ENCODE results near the gene DBP.

Gene DBP

GRCh38 chr19:48627201-48627864, 9.8 kb downstream of the DBP start:
- peak; percentile 56 for DNase-seq (ENCODE audit: low spot score)

- no peak for DNase-seq (ENCODE audit: low spot score)
Measured at GRCh38 chr19:48625891-48626327, 11.3 kb downstream of the DBP start.

DNA sequence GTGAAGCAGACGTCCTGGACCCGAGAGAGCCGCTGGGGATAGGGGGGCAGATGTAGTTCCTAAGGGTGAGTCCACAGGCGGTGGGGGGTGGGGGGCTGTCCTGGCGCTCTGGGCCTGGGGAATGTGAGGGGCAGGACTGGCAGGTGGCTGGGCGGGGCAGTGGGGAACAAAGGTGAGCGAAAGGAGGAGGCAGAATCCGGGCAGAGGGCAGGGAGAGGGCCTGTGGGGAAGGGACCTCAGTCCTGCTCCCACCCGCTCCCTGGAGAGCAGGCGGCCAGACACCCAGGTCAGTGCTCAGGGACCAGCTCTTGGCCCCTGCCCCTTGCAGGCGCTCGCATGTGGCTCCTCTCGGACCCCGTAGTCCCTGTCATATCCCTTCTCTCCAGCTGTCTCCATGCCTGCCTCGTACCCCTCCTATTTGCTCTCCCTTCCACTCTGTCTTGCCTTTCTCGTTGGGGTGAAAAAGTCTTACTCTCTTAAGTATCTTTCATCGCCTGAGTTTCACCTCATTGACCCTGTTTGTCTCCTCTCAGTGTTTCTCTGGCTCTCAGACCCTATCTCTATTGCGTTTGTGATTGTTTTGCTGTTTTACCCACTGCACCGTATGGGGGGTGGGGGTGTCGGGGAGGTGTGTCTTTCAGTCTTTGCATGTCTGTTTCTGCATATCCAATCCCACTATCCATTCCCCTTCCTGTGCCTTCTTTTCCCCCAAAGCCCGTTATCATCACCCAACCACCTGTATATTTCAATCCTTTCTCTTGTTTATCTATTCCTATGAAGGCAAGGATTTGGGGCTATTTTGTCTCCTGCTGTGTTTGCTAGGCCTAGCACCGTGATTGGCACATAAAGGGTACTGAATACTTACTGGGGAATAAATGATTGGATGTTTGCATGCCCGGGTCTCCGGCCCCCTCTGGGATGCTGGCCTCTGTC, 12.1 kb downstream of the DBP start:
- no peak for DNase-seq (ENCODE audit: low spot score)

DNA sequence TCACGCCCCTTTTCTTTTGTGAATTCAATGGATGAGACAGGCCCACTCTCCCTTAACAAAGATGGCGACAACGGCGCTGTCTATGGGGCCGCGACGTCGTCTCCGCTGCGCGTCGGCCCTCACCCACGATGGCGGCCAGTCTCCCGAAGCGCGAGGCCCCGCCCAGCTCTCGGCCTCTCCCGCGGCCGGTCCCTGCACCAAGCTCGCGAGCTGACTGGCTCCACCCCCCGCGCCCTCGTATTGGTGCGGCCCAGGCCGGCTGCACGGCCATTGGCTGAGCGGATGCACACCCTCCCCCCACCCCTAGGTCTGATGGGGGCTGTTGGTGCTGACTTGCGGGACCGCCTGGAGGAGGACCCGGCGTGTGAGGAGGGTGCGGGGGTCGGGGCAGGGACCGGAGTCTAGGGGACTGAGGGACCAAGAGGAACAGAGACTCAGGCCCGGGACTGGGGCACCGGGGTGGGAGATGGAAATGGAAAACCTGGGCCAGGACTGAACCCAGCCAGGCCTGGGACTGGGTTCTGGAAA, 13.0 kb downstream of the DBP start:
- peak; percentile 97 for DNase-seq (ENCODE audit: low spot score)

DNA sequence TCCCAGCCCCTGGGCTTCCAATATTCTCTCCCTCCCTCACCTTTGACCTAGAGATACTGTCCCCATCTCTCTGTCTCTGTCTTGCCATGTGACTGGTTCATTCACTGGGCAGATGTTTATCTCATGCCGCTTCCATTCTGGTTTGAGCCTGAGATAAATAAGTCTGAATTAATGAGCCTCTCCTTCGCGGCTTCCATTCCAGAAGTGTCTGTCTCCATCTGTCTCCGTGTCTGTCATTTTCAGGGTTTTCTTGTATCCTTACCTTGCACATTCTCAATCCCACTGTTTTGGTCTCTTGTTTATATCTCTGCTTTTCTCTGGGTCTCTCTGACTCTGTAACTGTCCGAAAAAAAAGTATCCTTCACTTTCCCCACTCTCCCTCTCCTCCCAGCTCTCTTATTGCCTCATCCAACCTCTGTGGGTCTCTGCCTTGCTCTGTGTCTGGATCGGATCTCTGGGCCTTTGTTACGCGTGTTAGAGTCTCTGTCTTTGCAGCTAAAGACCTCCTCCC, 13.6 kb downstream of the DBP start:
- DNase-seq (ENCODE audit: low spot score): no peak

- no peak for DNase-seq (ENCODE audit: low spot score)
Measured at GRCh38 chr19:48619692-48620585, 17.2 kb downstream of the DBP start.

- DNase-seq (ENCODE audit: low spot score): peak; percentile 98
Measured at GRCh38 chr19:48618916-48619691, 18.1 kb downstream of the DBP start, which contains the start of the genes RPL18 and SPHK2. TSS of gene RPL18 (minus strand) at chr19:48619178. CDS start at chr19:48619143, 35 bp downstream. TSS of gene SPHK2 (plus strand) at chr19:48619506. CDS start at chr19:48620515, 1,009 bp downstream.

DNA sequence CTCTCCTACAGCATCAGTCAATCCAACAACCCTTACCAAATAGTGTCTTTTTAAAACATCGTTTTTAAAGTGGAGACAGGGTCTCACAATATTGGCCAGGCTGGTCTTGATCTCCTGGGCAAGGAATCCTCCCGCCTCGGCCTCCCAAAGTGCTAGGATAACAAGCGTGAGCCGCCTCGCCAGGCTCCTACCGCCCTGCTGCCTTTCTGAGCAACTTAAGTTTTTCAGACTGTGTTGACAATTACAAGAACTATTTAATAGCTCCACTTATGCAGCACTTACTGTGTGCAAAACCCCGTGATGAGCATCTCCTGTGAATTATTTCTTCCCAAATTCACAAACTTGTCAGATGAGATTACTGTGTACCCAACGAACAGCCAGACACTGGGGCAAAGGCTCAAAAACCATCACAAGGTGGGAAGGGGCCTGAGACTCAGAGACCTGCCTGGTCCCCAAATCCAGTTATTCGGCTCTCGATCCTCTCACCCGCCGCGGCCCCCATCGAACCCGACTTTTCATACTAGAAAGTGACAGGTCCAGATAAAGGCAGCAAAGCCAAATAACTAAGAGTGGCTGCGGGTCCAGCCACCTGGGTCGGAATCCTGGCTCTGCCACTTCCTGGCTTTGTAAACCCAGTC, 18.8 kb downstream of the DBP start:
- no peak for DNase-seq (ENCODE audit: low spot score)

DNA sequence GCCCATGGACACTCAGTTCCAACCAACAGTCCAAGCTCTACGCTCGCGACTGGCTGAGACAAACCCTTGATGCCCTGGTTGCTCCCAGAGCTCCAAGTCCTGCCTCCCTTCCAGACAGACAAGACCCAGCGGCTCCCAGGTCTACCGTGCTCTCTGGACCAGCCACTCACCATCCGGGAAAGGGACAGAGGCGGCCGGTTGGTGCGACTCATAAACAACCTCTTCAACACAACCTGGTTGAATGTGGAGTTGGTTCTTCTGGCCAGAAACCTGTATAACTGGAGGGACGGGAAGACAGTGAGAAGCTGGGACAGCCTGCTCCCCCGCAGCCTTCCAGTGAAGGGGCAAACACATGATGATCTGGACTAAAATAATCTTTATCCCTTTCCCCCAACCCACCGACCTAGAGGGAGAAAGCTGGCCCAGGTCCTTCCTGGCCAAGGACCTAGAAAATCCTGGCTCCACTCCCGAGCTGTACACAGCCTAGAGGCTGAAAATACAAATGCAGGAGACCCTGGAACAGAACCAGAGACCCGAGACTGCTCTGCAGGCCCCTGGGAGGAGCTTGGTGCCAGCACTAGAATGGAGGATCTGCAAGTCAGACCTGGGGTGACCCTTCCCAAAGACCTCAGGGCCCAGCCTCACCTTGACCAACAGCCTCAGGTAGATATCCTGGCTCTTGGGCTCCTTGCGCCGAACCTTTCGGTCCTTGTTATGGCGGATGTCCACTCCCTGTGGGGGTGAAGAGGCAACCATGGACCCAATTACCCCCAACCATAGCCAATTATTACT, 19.8 kb downstream of the DBP start:
- DNase-seq (ENCODE audit: low spot score): no peak

- no peak for DNase-seq (ENCODE audit: low spot score)
Measured at GRCh38 chr19:48616491-48617056, 20.6 kb downstream of the DBP start.

DNA sequence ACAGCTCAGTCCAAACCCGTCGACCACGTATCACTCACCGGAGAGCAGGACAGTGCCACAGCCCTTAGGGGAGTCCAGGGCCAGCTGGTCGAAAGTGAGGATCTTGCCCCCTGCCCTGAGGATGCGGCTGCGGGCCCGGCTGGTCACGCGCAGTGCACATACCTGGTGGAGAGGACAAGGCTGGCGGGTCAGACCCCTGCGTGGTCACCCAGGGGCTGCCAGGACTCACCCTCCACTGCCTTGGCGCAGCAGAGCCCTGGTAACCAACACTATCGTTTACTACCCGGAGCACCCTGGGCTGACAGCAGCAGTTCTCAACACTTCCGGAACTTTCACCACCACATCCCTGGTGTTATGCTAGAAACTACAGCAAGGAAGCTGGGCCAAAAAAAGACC, 21.1 kb downstream of the DBP start:
- DNase-seq (ENCODE audit: low spot score): no peak

DNA sequence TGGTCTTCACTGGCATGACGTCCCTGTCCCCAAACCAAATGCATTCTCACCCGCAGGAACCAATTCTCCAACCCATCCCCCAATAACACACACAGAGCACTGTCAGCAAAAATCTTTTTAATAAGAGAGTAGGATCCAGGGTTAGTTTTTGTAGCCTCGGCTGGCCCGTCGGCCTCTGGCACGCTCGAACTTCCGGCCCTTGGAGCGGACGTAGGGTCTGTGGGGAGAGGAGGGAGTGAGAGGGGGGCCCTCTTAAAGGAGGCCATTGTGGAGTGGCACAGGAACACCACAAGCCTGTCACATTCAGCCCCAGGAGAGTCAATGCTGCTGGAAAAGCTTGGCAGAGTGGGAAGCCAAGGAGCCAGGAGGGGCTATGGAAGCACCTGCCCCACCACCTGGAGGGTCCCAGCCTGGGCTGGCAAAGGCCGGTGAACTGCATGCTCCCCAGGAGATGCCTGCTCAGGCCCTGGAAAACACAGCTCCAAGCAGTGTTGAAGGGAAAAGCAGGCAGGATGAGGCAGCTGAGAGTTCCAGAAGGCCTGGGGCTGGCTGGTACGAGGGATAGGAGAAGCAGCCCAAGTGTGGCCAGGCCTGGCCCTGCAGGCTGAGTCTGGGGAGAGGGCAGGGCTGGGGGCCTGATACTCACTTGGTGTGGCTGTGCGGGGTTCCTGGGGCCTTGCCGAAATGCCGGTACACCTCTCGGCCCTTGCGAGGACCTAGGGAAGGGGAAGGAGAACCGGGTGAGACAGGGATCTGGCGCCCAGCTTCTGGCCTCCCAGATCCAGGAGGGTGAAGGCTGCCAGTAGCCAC, 21.7 kb downstream of the DBP start:
- no peak for DNase-seq (ENCODE audit: low spot score)

DNA sequence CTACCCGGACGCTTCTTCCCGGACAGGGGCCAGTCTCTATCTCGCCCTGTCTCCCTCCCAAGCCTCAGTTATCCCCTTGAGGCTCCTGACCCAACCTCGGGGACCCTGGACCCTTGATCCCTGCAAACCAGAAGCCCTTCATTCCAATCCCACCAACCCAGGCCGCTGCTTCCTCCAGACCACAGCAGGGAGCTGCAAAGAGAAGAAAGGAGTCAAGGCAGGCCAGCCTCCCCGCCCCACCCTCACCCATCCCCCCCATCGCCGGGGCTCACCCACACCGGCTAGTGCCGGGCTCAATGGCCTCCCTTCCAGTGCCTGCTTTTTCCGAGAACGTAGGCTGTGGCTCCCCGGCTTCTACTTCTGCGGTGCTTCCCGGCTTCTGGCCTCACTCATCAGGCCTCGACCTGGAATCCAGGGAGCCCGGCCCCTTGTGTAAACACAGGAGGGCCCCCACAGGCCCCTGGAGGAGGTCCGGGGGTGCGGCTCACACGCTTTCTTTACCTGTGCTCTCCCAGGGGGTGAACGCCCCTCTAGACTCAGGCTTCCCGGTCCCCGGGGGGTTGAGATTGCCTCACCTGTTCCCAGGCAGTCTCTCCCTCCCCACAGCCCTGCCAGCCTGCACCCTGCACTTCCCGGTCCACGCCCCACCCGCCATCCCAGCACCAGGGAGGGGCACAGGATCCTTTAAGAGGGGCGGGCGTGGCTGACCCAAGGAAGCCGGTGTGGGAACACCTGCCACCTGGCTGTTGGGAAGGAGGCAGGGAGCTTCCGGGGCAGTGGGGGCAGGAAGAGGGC, 22.5 kb downstream of the DBP start, which contains the start of gene FAM83E:
FAM83E (minus strand) TSS at position 641 of the 795 bp plus-strand sequence. CDS start 1,704 bp downstream, outside the sequence.
- DNase-seq (ENCODE audit: low spot score): no peak

DNA sequence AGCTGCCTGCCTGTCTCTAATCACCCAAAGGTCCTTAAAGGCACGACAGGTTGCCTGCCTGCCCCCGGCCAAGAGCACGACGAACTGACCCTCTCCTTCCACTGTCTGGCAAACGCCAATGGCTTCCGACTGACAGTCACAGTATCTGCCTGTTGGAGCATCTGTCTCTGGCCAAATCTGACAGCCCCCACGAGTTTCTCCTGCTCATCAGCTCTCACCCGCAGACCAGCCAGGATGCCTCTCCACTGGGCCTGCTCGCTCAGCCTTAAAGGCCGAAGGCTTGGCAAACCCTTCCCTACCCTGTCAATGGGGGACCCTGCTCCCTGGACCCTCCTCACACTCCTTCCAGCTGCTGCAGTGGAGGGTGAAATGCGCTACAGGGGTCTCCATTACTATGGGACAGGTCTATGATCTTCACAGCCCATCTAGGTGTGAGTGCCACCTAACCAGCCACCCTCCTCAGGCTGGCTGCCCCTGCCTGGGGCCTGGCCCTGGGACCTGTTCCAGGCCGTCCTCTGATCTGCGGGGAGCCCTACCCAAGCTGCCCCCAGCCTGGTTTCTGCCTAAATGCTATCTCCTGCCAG, 23.2 kb downstream of the DBP start:
- no peak for DNase-seq (ENCODE audit: low spot score)

GRCh38 chr19:48613024-48613851, 23.9 kb downstream of the DBP start:
- DNase-seq (ENCODE audit: low spot score): no peak

DNA sequence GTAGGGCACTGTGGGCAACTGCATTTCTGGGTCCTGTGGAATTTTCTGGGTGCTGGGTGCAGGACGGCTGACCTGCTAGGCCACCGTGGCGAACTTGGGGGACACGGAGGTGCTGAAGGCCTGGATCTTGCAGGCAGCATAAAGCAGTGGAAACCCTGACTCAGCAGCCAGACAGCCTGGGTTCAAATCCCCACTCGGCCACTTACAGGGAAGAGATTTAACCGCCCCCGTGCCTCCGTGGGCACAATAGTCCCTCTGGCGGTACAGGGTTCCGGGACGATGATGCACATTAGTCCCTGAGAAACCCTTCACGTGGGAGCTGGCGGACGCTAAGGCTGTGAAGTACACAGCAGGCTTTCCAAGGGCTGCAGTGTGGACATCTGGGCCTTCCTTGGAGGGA, 25.3 kb downstream of the DBP start:
- DNase-seq (ENCODE audit: low spot score): no peak
